Tibial artery (tissue), 4 donors: Measurements from ENCODE around the gene ELSPBP1.

Experiments
- DNase-seq, 2 donors: peaks; one replicate each; pipeline ENCODE4 v3.0.0-alpha.2; 2019
- H3K27ac ChIP-seq, 2 donors: fragments of 200-600 bp; sonication (generic) in 1 of 2; 1 replicate in 1 of 2; 2 replicates in 1 of 2; pipeline ENCODE4 v1.5.1; 2018 to 2019; ENCODE audit warnings: mild to moderate bottlenecking in 1 of 2
- H3K27me3 ChIP-seq, 2 donors: fragments of 200-600 bp; sonication (generic) in 1 of 2; one replicate each; pipeline versions ENCODE4 v1.5.1 to v1.6.0; 2016 to 2019
- H3K36me3 ChIP-seq, 3 donors: fragments of 200-600 bp; sonication (generic) in 2 of 3; one replicate each; pipeline ENCODE4 v1.5.1; 2016 to 2019; ENCODE audit warnings: mild to moderate bottlenecking in 2 of 3
- H3K4me1 ChIP-seq, 4 donors: fragments of 200-600 bp; sonication (generic) in 2 of 4; 1 replicate in 3 of 4; 2 replicates in 1 of 4; pipeline ENCODE4 v1.5.1; 2016 to 2019
- H3K4me3 ChIP-seq, 2 donors: fragments of 200-600 bp; sonication (generic) in 1 of 2; 1 replicate in 1 of 2; 2 replicates in 1 of 2; pipeline ENCODE4 v1.5.1; 2018 to 2019; ENCODE audit warnings: mild to moderate bottlenecking in 2 of 2
- H3K9me3 ChIP-seq, 3 donors: fragments of 200-600 bp; sonication (generic) in 1 of 3; one replicate each; pipeline ENCODE4 v1.5.1; 2016 to 2019
- CTCF ChIP-seq, 2 experiments: fragments of 200-600 bp in 1 of 2; fragments of 450-650 bp in 1 of 2; IDR thresholded peaks; one replicate each; pipeline ENCODE4 v1.5.1; 2017 to 2019; ENCODE audit warnings: antibody characterized with exemption in 2 of 2, mild to moderate bottlenecking in 1 of 2, moderate library complexity in 1 of 2
- intact Hi-C: fragments of 100-400 bp; cut with DNase I; formaldehyde crosslinking; loops from one replicate; pipeline ENCODE4 v1.15.0; 2023; ENCODE audit warnings: low total_unique reads

ELSPBP1 gene

GRCh38 chr19:48010932-48011758 is 16.7 kb downstream of the ELSPBP1 start:
- Histone ChIP-seq H3K4me3 (no peak overlapping the region), H3K36me3 (no peaks in the 10 kb centered on the region), H3K27me3 (peaks cover 0 to 9% of the 10 kb centered on the region in 2 donors), H3K27ac (no peak overlapping the region), H3K9me3 (no peaks in the 10 kb centered on the region), H3K4me1 (no peaks in the 10 kb centered on the region)
- TF ChIP-seq CTCF (IDR thresholded peaks at IDR 0.05), result no peak
- no peak for DNase-seq
- intact Hi-C loops, result no loop called here

GRCh38 chr19:48020686-48021085 is 26.3 kb downstream of the ELSPBP1 start:
- no peak for DNase-seq
- Histone ChIP-seq H3K9me3 (no peaks in the 10 kb centered on the region), H3K36me3 (no peaks in the 10 kb centered on the region), H3K27ac (no peak overlapping the region), H3K4me1 (no peaks in the 10 kb centered on the region), H3K4me3 (no peak overlapping the region), H3K27me3 (peaks cover 0 to 8% of the 10 kb centered on the region in 2 donors)
- no peak for TF ChIP-seq CTCF (IDR thresholded peaks at IDR 0.05)
- intact Hi-C loops, result no loop called here

- H3K4me1 ChIP-seq, result no peaks in the 10 kb centered on the region
- peaks cover 0 to 7% of the 10 kb centered on the region in 2 donors for H3K27me3 ChIP-seq
- H3K9me3 ChIP-seq, result no peaks in the 10 kb centered on the region
- H3K27ac ChIP-seq, result no peak overlapping the region
- no peak for DNase-seq
- no peak overlapping the region for H3K4me3 ChIP-seq
- H3K36me3 ChIP-seq, result no peaks in the 10 kb centered on the region
- intact Hi-C loops, result no loop called here
- no peak for TF ChIP-seq CTCF (IDR thresholded peaks at IDR 0.05)
Measured at GRCh38 chr19:48023011-48023410, 28.6 kb downstream of the ELSPBP1 start.

- no peak for DNase-seq
- H3K36me3 ChIP-seq, result no peaks in the 10 kb centered on the region
- no peaks in the 10 kb centered on the region for H3K9me3 ChIP-seq
- H3K27ac ChIP-seq, result no peak overlapping the region
- H3K27me3 ChIP-seq, result peaks cover 0 to 7% of the 10 kb centered on the region in 2 donors
- H3K4me1 ChIP-seq, result no peaks in the 10 kb centered on the region
- intact Hi-C loops, result no loop called here
- TF ChIP-seq CTCF (IDR thresholded peaks at IDR 0.05), result no peak
- no peak overlapping the region for H3K4me3 ChIP-seq
Measured at GRCh38 chr19:48023518-48023917, 29.1 kb downstream of the ELSPBP1 start.

- Histone ChIP-seq H3K4me3 (no peak overlapping the region), H3K27ac (no peak overlapping the region), H3K36me3 (no peaks in the 10 kb centered on the region), H3K9me3 (no peaks in the 10 kb centered on the region), H3K4me1 (no peaks in the 10 kb centered on the region), H3K27me3 (peaks cover 0 to 16% of the 10 kb centered on the region in 2 donors)
- intact Hi-C loops, result no loop called here
- no peak for TF ChIP-seq CTCF (IDR thresholded peaks at IDR 0.05)
- DNase-seq, result no peak
Measured at GRCh38 chr19:48025480-48025879, 31.0 kb downstream of the ELSPBP1 start.
